Measurements from ENCODE around the gene CTBP2.

Gene CTBP2

DNA sequence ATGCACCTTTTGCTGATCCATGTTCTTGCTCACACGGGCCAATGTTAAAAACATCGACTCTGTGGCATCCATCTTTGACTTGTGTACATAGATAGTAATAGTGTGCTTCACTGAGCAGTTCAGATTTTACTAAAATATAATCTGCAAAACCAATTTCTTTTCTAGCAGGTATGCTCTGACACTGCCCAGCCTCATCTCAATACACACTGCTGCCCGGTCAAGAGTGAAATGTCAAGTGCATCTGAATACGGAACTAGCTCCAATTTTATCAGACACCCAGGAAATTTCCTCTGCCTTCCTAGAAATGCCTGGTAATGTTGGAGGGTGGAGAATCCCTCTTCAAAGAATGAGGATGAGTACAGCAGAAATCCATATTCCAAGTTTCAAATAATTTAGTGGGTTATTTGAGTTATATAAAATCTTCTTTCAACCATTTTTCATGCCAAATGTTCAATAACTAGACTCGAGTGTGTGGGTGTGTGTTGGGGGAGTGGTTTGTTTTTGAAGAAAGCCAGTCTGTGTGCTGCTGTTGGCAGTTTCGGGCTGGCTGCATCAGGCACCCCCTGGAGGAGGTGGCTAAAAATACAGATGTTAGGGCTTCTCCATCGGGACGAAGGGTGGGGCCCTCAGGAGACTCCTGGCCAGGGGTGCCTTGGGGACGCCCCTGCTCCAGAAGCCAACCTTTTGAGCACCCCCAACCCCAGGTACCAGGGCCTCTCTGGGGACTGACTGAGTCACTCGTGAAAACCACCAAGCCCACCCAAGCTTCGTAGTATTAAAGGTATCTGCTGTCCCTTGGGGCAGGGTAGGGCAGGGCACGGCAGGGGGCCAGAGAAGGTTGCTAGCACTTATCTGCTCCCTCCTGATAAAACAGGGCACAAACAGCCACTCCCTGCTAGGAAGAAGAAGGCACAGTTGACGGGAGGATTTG is 15.4 kb downstream of the CTBP2 start:
- DNase-seq (ENCODE audit: low read depth), result no peak

DNA sequence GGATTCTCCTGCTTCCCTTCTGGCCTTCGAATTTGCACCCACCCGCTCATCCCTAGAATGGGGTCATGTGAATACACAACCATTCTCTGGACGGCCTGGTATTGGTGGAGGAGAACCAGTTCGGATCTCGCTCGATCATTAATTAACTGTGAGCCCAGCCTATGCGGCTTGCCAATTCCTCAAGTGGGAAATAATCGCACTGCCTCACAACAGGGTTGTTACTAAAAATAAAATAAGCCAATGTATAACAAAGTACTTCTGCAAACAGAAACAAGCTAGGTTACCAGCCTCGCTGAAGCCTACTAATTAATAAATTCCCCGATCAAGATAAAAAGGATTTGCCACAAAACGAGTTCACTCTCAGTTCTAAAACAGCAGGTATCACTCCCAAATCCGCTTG is 16.2 kb downstream of the CTBP2 start:
- DNase-seq (ENCODE audit: low read depth), result no peak

DNA sequence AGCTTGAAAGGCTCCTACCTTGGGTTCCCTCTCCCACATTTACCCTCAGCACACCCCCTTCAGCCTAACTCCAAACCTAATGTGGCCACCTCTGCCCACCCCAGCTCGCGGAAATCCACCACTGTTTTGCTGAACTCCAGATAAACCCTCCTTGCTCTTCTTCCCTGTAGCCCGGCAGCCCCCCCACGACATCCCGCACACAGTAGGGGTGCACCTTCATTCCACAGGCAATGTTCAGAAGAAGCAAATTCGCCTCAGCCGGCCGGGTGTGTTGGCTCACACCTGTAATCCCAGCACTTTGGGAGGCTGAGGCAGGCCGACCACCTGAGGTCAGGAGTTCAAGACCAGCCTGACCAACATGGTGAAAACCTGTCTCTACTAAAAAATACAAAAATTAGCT is 17.4 kb downstream of the CTBP2 start:
- no peak for DNase-seq (ENCODE audit: low read depth)

DNA sequence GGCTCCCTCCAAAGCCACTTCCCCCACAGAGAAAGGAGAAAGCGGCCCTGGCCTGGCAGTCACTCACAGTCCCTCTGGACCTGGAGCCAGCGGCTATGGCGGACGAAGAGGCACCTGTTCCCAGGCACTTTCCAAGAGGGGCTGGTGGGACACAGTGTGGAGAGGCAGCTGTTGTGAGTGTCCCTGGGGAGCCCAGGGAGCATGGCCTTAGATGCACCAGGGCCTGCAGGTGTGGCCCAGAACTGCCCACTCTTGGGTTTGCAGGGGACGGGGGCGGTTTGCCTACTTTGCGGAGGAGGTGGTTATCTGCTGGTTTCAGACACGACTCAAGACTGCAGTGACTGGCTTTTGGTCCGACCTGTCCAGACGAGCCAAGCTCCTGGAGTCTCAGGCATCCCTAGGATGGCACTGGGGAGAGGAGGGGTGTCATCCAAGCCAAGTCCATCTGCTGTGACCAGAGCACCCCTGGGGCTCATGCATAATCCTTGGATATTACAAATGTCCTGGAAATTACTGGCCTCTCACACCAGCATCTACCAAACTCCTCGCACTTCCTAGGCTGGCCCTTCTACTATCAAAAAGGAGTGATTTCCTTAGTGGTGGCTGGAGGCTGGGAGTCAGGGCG is 18.4 kb downstream of the CTBP2 start:
- DNase-seq (ENCODE audit: low read depth), result no peak

DNA sequence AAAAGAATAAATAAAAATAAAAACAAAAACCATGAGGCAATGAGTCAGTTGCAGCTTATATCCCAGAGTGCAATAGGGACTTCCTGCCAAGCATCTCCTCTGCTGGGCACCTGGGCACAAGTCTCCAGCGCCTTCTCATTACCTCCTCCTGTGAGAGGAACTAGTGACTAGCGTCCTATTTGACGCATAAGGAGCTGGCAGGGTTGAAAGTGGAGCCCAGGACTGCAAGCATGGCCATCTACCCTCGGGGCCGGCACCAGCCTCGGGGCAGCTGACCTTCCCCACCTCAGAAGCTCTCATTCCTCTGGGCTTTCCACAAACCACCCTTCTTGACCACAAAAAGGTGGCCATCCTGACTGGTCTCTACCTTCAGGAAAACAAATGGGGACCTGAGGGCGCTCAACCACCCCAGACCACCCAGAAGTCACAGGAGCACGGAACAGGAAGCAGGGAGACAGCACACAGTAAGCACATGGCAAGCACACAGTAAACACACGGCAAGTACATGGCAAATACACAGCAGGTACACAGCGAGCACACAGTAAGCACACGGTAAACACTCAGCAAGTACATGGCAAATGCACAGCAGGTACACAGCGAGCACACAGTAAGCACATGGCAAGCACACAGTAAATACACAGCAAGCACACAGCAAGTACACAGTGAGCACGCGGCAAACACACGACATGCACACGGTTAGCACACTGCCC is 19.1 kb downstream of the CTBP2 start:
- no peak for DNase-seq (ENCODE audit: low read depth)

DNA sequence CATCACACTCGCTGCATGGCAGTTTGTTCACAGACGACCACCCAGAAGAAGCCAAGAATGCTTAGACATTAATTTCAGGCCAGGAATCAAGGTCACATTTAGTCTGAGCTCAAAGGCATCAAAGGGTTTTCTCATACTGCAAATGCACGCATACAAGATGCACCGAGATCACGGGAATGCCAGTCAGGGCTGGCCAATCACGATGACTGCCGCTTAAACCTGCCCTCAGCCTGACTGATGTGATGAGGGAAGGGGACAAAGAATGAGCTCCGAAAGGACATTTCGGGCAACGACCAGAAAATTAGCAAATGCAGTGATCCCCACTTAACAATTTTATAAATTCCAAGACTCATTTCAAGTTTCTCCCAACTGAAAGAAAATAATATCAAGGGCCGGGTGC is 20.2 kb downstream of the CTBP2 start:
- DNase-seq (ENCODE audit: low read depth), result no peak

GRCh38 chr10:125137601-125138438 is 22.5 kb downstream of the CTBP2 start:
- DNase-seq (ENCODE audit: low read depth), result no peak

DNA sequence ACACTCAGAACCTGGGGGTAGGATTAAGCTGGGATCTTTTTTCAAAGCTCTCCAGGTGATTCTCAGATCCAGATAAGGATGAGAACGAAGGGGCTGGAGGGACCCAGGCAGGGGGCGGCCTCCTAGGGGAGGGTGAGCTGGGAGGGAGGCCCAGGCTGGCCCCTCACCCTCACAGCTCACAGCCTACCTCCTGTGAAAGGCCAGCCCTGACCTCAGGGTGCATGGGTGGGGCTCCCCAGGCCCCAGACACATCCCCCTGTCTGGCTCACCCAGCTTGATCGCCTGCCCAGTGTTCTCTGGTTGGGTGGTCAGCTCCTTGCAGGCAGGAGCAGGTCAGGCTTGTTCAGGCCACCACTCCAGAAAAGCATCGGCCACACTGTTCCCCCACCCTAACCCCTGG is 24.3 kb downstream of the CTBP2 start:
- no peak for DNase-seq (ENCODE audit: low read depth)

GRCh38 chr10:125135771-125136035 is 24.7 kb downstream of the CTBP2 start:
- no peak for DNase-seq (ENCODE audit: low read depth)

DNA sequence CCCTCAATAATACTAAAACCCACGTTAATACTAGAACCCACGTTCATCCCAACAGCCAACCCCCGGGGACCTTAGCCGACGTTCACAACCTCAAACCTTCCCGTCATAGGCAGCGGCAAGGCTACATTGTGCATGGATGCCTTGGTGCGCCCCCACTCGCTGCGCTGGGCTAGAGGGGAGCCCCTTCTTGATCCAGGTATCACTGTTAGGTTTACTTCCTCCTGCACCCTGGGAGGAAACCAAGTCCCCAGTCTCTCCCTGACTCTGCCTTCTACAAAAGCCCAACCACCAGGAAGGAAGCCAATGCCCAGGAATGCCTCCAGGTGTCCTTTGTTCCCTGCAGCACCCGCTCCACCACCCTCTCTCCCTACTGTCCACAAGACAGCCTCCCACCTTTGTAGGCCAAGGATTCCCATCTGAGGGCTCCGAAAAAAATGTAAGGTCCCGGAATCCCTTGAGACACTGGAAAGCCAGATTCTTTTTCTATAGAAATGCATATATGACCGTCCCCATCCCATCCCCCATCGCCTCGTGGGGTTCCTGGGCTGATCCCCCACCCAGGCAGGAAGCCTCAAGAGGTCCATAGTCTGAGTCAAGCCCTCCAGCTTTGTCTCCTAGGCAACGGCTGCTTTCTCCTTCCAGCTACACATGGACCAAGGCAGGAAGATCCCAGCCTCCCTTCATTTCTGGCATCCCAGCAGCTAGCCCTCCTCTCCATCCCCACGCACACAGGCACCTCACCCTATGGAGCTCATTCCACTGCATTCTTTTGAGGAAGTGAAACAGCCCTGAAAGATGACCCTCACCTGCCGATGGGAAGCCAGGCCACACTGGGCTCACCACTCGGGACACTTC is 25.2 kb downstream of the CTBP2 start:
- no peak for DNase-seq (ENCODE audit: low read depth)

GRCh38 chr10:125134483-125134848 is 25.9 kb downstream of the CTBP2 start:
- no peak for DNase-seq (ENCODE audit: low read depth)

DNA sequence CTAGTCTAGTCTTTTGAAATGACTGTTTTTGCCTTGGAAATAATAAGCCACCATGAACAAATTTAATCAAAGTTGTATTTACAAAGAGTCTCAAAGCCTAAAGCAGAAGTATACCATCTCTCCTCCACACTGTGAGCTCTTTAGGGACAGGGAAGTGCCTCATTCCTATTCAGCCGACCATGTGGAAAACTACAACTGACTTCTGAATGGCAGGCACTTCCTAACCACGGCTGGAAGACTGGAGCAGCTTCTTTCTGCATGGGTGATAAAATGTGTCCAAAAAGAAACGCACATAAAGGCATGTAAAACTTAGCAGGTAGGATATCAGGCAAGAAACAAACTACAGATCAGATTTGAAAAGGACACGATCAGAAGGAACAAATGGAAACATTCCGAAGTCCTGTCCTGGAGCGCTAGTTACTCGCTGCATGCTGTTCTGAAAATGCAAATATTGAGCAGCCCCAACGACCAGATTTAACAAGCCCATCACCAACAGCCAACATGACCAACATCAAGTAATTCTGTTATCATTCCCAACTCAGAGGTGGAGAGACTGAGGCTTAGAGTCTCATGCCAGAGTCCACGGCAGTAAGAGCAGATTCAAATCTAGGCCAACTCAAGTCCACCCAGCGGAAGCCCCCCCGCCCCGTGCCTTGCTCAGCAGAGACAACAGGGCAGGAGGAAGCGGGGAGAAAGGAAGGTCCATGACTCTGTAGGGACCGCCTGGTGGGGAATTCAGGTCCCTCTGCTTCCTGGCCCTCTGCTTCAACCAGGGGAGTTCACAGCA is 26.5 kb downstream of the CTBP2 start:
- DNase-seq (ENCODE audit: low read depth), result no peak

DNA sequence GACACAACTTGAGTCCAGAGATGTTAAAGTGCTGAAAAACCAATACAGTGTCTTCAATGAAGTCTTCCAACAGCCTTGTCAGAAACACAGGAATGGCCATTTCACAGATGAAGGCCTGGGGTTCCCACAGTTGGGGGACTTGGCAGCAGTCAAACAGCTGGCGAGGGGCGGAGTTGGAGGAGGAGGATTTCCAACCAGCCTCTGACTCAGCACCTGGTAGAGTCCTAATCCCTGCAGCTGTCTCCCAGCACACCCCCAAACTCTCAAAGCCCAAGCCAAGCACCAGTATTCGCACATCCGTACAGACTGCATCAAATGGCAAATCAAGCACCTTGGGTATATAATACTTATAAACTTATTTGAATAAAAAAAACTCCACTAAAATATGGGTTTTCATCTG is 28.0 kb downstream of the CTBP2 start:
- no peak for DNase-seq (ENCODE audit: low read depth)

GRCh38 chr10:125130916-125131315 is 29.4 kb downstream of the CTBP2 start:
- DNase-seq (ENCODE audit: low read depth), result no peak

DNA sequence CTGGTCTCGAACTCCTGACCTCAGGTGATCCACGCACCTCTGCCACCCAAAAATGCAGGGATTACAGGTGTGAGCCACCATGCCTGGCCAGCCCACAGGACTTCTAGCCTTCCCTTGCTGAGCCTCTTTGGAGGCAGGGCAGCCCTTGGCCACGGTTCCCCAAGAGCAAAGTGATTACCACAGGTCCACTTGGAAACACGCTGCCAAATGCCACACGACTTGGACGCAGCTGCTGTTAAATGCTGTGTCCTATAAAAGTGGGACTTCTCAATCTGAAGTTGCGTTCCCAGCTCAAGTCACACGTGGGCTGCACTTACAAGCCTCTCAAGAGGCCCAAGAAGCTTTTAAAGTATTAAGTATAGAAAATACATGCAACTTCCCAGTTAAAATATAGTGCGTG is 30.1 kb downstream of the CTBP2 start:
- DNase-seq (ENCODE audit: low read depth), result no peak

DNA sequence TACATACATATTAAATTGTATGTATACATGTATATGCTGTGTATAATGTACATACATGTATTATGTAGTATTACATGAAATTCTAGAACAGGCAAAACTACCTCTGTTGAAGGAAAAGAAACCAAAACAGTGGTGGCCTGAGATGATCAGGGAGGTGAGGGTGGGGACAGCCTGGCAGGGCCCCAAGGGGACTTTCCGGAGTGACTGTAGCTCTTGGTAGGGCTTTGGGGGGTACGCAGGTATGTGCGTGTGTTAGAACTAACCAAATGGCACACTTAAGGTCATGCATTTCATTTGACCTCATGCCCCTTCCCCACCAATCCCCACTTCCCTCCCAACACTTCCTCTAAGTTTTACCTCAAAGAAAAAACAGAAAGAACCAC is 31.3 kb downstream of the CTBP2 start:
- DNase-seq (ENCODE audit: low read depth), result no peak

GRCh38 chr10:125128397-125129075 is 31.8 kb downstream of the CTBP2 start:
- no peak for DNase-seq (ENCODE audit: low read depth)

GRCh38 chr10:125127986-125128385 is 32.4 kb downstream of the CTBP2 start:
- DNase-seq (ENCODE audit: low read depth), result no peak

DNA sequence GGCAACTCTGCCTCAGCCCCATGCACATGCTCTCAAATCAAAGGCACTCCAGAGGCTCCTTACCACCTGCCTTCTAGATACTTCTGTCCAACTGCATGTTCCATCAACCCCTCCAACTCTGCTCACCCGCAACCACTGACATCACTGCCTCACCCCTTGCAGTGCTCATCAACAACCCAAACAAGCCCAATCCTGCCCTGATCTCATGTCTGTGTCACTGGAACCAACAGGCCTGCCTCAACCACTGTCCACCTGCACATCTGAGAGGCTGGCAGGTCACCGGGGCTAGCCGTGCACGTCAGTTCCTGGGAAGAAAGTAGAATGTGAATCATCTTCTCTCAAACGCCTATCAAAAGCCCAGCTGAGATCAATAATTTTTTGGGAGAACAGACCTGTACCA is 33.3 kb downstream of the CTBP2 start:
- no peak for DNase-seq (ENCODE audit: low read depth)
